Neural progenitor cell (in vitro differentiated cells): ENCODE results near the gene CHKA. TPM values are rescaled to one million over a fixed set of nuclear protein-coding genes. Genes with fewer than 3 reads are reported as not detected.

Experiments used
- DNase-seq: peaks from one replicate; pipeline ENCODE4 v3.0.0-alpha.2; 2016; ENCODE audit warnings: low spot score
- H2AFZ ChIP-seq: fragments of 200-600 bp; sonication (generic); replicated peaks from 2 replicates; pipeline ENCODE4 v1.6.1; 2016; ENCODE audit warnings: antibody characterized with exemption
- H3F3A ChIP-seq: fragments of 200-600 bp; sonication (generic); 2 replicates; pipeline ENCODE4 v1.6.1; 2016; ENCODE audit warnings: antibody characterized with exemption, low read depth
- H3K27ac ChIP-seq: fragments of 200-600 bp; sonication (generic); 2 replicates; pipeline ENCODE4 v1.5.1; 2016; ENCODE audit warnings: mild to moderate bottlenecking
- H3K27me3 ChIP-seq: fragments of 200-600 bp; sonication (generic); 2 replicates; pipeline ENCODE4 v1.6.1; 2016; ENCODE audit warnings: mild to moderate bottlenecking, moderate library complexity
- H3K36me3 ChIP-seq: fragments of 200-600 bp; sonication (generic); 2 replicates; pipeline ENCODE4 v1.5.1; 2016
- H3K4me1 ChIP-seq: fragments of 200-600 bp; sonication (generic); 2 replicates; pipeline ENCODE4 v1.6.1; 2016; ENCODE audit warnings: mixed run types
- H3K4me2 ChIP-seq: fragments of 200-600 bp; sonication (generic); 2 replicates; pipeline ENCODE4 v1.6.1; 2016
- H3K4me3 ChIP-seq: fragments of 200-600 bp; sonication (generic); 2 replicates; pipeline ENCODE4 v1.5.1; 2016
- H3K79me2 ChIP-seq: fragments of 200-600 bp; sonication (generic); 2 replicates; pipeline ENCODE4 v1.6.1; 2016; ENCODE audit warnings: low read depth
- H3K9ac ChIP-seq: fragments of 200-600 bp; sonication (generic); 2 replicates; pipeline ENCODE4 v1.6.1; 2016
- H3K9me3 ChIP-seq: fragments of 200-600 bp; sonication (generic); 2 replicates; pipeline ENCODE4 v1.5.1; 2016; ENCODE audit warnings: low read depth
- H4K20me1 ChIP-seq: fragments of 200-600 bp; sonication (generic); 2 replicates; pipeline ENCODE4 v1.6.1; 2016; ENCODE audit warnings: low read depth
- H3K27ac Mint-ChIP-seq: 3 replicates; pipeline ENCODE4 v1.8.0; 2021; ENCODE audit warnings: mixed read lengths
- H3K27me3 Mint-ChIP-seq: 2 replicates; pipeline ENCODE4 v1.8.0; 2022; ENCODE audit warnings: low read depth, mild to moderate bottlenecking, inconsistent platforms, moderate library complexity, mixed read lengths; ENCODE audit not compliant: insufficient read depth
- H3K36me3 Mint-ChIP-seq: 3 replicates; pipeline ENCODE4 v1.8.0; 2021; ENCODE audit warnings: mixed read lengths
- H3K4me1 Mint-ChIP-seq: 3 replicates; pipeline ENCODE4 v1.8.0; 2021; ENCODE audit warnings: mixed read lengths
- H3K4me3 Mint-ChIP-seq: 3 replicates; pipeline ENCODE4 v1.8.0; 2021; ENCODE audit warnings: mild to moderate bottlenecking, moderate library complexity, mixed read lengths
- H3K9me3 Mint-ChIP-seq: 3 replicates; pipeline ENCODE4 v1.8.0; 2020; ENCODE audit warnings: mixed read lengths
- EZH2 ChIP-seq: fragments of 200-600 bp; sonication (generic); IDR thresholded peaks from 2 replicates; pipeline ENCODE4 v1.6.1; 2017; ENCODE audit warnings: antibody characterized with exemption, mild to moderate bottlenecking, moderate library complexity
- EZH2phosphoT487 ChIP-seq: fragments of 200-600 bp; sonication (generic); IDR thresholded peaks from 2 replicates; pipeline ENCODE4 v1.6.1; 2017; ENCODE audit warnings: antibody characterized with exemption
- total RNA-seq: library from RNA; depleted of rRNA; stranded (reverse); fragments of >200 nt; gene quantifications from 2 replicates; pipeline ENCODE4 v1.2.3, GENCODE V29; 2015; ENCODE audit warnings: low replicate concordance
- TF ChIP-seq, protein P1 (sequence below): fragments of 200-600 bp; sonication (generic); IDR thresholded peaks from 2 replicates; pipeline ENCODE4 v1.5.1; 2017; ENCODE audit warnings: antibody characterized with exemption, mild to moderate bottlenecking

Gene CHKA
- total RNA-seq, 1 donor from 2014 or later = 36.8 TPM

DNA sequence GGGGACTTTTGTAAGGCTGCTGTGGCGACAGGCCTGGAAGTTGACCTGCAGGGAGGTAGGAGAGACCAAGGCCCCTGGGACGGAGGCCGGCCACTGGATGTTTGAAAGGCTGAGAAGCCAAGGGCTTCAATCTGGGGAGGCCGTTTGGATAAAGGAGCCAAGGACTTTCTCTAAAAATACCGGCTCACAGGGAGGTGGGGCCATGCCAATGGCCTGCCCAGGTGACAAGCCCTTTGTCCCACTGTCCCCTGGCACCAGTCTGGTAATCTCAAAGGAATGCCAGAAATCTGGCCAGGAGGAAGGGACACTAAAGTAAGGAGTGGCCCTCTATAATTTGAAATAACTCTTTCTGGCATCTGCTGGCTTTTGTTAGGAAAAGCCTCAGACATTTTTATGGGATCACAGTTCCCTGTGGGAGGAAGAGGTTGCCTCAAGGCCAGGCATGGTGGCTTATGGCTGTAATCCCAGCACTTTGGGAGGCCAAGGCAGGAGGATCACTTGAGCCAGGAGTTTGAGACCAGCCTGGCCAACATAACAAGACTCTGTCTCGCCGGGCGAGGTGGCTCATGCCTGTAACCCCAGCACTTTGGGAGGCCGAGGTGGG lies 1.9 kb upstream of the CHKA start:
- Histone ChIP-seq H3K9me3 (no peaks in the 10 kb centered on the region), H3K4me2 (no peak overlapping the region), H2AFZ (no peak overlapping the region), H3F3A (peaks cover 35% of the 10 kb centered on the region), H3K27ac (no peak overlapping the region), H3K9ac (no peak overlapping the region), H3K27me3 (peaks cover 8% of the 10 kb centered on the region), H3K4me3 (no peak overlapping the region), H3K36me3 (no peaks in the 10 kb centered on the region), H4K20me1 (peaks cover 8% of the 10 kb centered on the region), H3K79me2 (peaks cover 24% of the 10 kb centered on the region), H3K4me1 (peaks cover 28% of the 10 kb centered on the region)
- peak; percentile 32 for DNase-seq
- no peak for TF ChIP-seq EZH2phosphoT487
- no peak for TF ChIP-seq EZH2
- TF ChIP-seq, protein P1, sequence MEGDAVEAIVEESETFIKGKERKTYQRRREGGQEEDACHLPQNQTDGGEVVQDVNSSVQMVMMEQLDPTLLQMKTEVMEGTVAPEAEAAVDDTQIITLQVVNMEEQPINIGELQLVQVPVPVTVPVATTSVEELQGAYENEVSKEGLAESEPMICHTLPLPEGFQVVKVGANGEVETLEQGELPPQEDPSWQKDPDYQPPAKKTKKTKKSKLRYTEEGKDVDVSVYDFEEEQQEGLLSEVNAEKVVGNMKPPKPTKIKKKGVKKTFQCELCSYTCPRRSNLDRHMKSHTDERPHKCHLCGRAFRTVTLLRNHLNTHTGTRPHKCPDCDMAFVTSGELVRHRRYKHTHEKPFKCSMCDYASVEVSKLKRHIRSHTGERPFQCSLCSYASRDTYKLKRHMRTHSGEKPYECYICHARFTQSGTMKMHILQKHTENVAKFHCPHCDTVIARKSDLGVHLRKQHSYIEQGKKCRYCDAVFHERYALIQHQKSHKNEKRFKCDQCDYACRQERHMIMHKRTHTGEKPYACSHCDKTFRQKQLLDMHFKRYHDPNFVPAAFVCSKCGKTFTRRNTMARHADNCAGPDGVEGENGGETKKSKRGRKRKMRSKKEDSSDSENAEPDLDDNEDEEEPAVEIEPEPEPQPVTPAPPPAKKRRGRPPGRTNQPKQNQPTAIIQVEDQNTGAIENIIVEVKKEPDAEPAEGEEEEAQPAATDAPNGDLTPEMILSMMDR = no peak
- H3K9me3 Mint-ChIP-seq = no peaks in the 10 kb centered on the region
- peaks cover 4% of the 10 kb centered on the region for H3K36me3 Mint-ChIP-seq
- H3K27me3 Mint-ChIP-seq = peaks cover 7% of the 10 kb centered on the region
- peak overlapping the region; percentile 63 for H3K4me3 Mint-ChIP-seq
- H3K27ac Mint-ChIP-seq = peak overlapping the region; percentile 93
- H3K4me1 Mint-ChIP-seq = peaks cover 60% of the 10 kb centered on the region

- H3K36me3 Mint-ChIP-seq = peaks cover 8% of the 10 kb centered on the region
- Histone ChIP-seq H3K79me2 (peaks cover 50% of the 10 kb centered on the region), H3K4me2 (peak overlapping the region; percentile 96), H3K36me3 (no peaks in the 10 kb centered on the region), H3K27me3 (no peaks in the 10 kb centered on the region), H2AFZ (peak overlapping the region; percentile 70), H3K9me3 (no peaks in the 10 kb centered on the region), H4K20me1 (peaks cover 8% of the 10 kb centered on the region), H3K9ac (peak overlapping the region; percentile 40), H3K4me3 (peak overlapping the region; percentile 98), H3F3A (peaks cover 25% of the 10 kb centered on the region), H3K4me1 (peaks cover 36% of the 10 kb centered on the region), H3K27ac (peak overlapping the region; percentile 95)
- H3K27ac Mint-ChIP-seq = peak overlapping the region; percentile 99
- peak; percentile 83 for DNase-seq
- no peaks in the 10 kb centered on the region for H3K9me3 Mint-ChIP-seq
- peaks cover 54% of the 10 kb centered on the region for H3K4me1 Mint-ChIP-seq
- no peak for TF ChIP-seq EZH2
- H3K27me3 Mint-ChIP-seq = peaks cover 2% of the 10 kb centered on the region
- peak overlapping the region; percentile 99 for H3K4me3 Mint-ChIP-seq
Observed at GRCh38 chr11:68120273-68121066, 718 bp downstream of the CHKA start.

DNA sequence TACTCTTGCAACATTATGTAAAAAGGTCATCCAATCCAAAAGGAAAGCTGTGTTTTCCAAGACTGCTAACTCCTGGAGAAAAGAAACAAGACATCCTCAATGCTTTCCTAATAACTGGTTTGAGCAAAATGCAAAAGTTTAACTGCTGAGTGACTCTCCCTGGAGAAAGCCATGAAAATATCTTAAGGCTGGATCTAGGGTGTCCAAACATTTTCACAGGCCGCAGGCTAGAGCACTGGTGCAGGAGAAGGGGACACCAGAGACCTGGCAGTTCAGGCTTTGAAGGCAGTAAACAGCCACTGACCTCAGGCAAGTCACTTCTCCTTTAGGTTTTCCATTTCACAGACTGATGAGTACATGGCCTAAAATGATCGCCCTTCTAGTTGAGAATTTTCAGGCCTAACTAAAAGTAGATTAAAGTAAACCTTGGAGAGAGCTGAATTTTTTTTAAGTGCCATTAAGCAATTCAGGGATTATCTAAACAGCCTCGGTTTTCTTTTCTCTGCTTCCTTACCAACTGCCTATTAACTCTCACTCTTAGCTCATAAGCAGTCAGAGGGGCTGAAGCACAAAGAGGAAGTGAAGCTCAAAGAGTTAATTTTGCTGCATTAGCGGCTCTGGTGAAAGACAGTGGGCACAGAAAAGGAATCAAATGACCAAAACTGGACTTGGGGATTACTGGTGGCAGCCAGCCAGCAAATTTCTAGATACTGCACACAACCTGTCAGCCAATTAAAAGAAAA lies 2.3 kb downstream of the CHKA start:
- Histone ChIP-seq H3K4me1 (peaks cover 36% of the 10 kb centered on the region), H3K79me2 (peaks cover 66% of the 10 kb centered on the region), H3K36me3 (no peaks in the 10 kb centered on the region), H3K9ac (no peak overlapping the region), H4K20me1 (peaks cover 13% of the 10 kb centered on the region), H3F3A (peaks cover 25% of the 10 kb centered on the region), H3K27ac (peak overlapping the region; percentile 64), H3K4me2 (peak overlapping the region; percentile 96), H3K27me3 (no peaks in the 10 kb centered on the region), H3K9me3 (no peaks in the 10 kb centered on the region), H3K4me3 (peak overlapping the region; percentile 98), H2AFZ (no peak overlapping the region)
- Mint-ChIP-seq H3K4me3 (peak overlapping the region; percentile 99), H3K36me3 (peaks cover 13% of the 10 kb centered on the region), H3K27me3 (peaks cover 2% of the 10 kb centered on the region), H3K4me1 (peaks cover 48% of the 10 kb centered on the region), H3K9me3 (no peaks in the 10 kb centered on the region), H3K27ac (peak overlapping the region; percentile 34)
- DNase-seq = peak; percentile 47
- TF ChIP-seq EZH2phosphoT487 (no peak), EZH2 (no peak)
- TF ChIP-seq, protein P1 = no peak
